Putamen (tissue), 1 donor: Measurements from ENCODE around the gene AK9.
"Not testable (repeated sequence)": the region's sequence is repeated elsewhere in the genome, so short reads cannot be mapped to it uniquely, and the experiment has no call there.

ENCODE experiments used
- DNase-seq: peaks from one replicate; pipeline ENCODE4 v3.0.0-alpha.2; 2016; ENCODE audit warnings: low spot score

AK9 gene

GRCh38 chr6:109478841-109479624, 212.0 kb downstream of the AK9 start:
- no peak for DNase-seq

GRCh38 chr6:109478222-109478805, 212.7 kb downstream of the AK9 start:
- no peak for DNase-seq

GRCh38 chr6:109477725-109478124, 213.3 kb downstream of the AK9 start:
- no peak for DNase-seq

GRCh38 chr6:109477184-109477583, 213.8 kb downstream of the AK9 start:
- DNase-seq: no peak

GRCh38 chr6:109475625-109476024, 215.4 kb downstream of the AK9 start:
- no peak for DNase-seq

- no peak for DNase-seq
These were observed 216.0 kb downstream of the AK9 start for GRCh38 chr6:109474995-109475394.

- DNase-seq: peak; percentile 67
These were observed 217.9 kb downstream of the AK9 start for GRCh38 chr6:109473120-109473519.

- DNase-seq: peak; percentile 68
These were observed 218.6 kb downstream of the AK9 start for GRCh38 chr6:109472132-109472995.

- no peak for DNase-seq
These were observed 219.7 kb downstream of the AK9 start for GRCh38 chr6:109471105-109471810.

GRCh38 chr6:109469591-109470189, 221.3 kb downstream of the AK9 start:
- DNase-seq: no peak

- no peak for DNase-seq
These were observed 223.3 kb downstream of the AK9 start for GRCh38 chr6:109467696-109468095.

- no peak for DNase-seq
These were observed 224.6 kb downstream of the AK9 start for GRCh38 chr6:109466212-109466923.

GRCh38 chr6:109465772-109466171, 225.2 kb downstream of the AK9 start:
- peak; percentile 67 for DNase-seq

GRCh38 chr6:109461733-109462526, 229.1 kb downstream of the AK9 start:
- DNase-seq: no peak

- DNase-seq: not testable (repeated sequence)
These were observed 229.8 kb downstream of the AK9 start for GRCh38 chr6:109461205-109461604.

- DNase-seq: no peak
These were observed 230.7 kb downstream of the AK9 start for GRCh38 chr6:109460161-109460829.

- no peak for DNase-seq
These were observed 232.0 kb downstream of the AK9 start for GRCh38 chr6:109458774-109459531.

GRCh38 chr6:109457562-109457996, 233.4 kb downstream of the AK9 start:
- DNase-seq: no peak
